ENCODE data around the gene GBGT1. TPM values are rescaled to one million over a fixed set of nuclear protein-coding genes. Genes with fewer than 3 reads are reported as not detected.

Gene GBGT1
- total RNA-seq, 1 donor: 3.3 TPM

DNA sequence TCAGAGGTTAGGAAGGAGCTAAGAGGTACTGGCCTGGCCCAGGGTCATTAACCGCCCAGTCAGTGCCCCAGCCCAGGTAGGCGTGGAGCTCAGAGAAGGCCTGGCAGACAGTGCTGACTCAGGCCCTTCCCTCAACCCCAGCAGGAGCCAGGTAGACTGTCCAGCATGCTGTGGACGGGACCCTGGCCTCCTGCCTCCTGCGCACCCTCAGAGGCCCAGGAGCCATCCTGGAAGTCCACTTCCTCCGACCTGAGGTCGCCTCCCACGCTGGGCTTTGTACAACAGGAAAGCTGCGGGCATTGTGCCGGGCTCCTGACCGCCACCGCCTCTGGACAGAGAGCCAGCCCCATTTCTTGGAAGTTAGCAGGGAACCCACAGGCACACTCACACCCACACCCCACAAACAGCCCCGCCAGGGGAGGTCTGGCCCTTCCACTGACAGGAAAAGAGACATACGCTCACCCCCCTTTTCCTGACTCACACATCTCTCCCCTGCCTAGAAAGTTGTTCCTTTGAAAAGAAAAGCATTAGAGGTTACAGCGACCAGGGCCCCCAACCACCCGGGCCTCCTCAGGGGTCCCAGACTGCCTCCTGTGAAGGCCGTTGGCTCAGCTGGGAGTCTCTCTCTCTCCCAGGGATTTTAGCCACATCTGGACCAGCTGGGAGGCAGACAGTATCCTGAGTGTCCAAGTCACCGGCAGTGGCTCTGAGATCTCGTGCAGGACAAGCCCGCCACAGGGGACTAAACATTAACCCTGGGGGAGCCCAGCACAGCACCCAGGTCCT lies 50.4 kb downstream of the GBGT1 start:
- Histone ChIP-seq H3K4me3 (ENCODE audit: insufficient read depth, low read length) (peak overlapping the region; percentile 13), H4K20me1 (ENCODE audit: insufficient read depth, low read length) (peaks cover 65% of the 10 kb centered on the region), H3K27ac (ENCODE audit: low read depth, low read length) (peak overlapping the region; percentile 3), H3K27me3 (ENCODE audit: insufficient read depth, low read length) (no peaks in the 10 kb centered on the region), H3K36me3 (ENCODE audit: insufficient read depth, low read length) (peaks cover 6% of the 10 kb centered on the region), H3K4me2 (ENCODE audit: insufficient read depth, low read length) (peak overlapping the region; percentile 53), H3K79me2 (ENCODE audit: insufficient read depth, low read length) (peaks cover 6% of the 10 kb centered on the region), H3K9me3 (ENCODE audit: low read depth, low read length) (no peaks in the 10 kb centered on the region), H2AFZ (ENCODE audit: low read length) (no peak overlapping the region), H3K4me1 (ENCODE audit: insufficient read depth, low read length) (peaks cover 26% of the 10 kb centered on the region)
- peak; percentile 94 for DNase-seq (ENCODE audit: insufficient read length, low spot score, missing footprints)
- TF ChIP-seq, protein P1, sequence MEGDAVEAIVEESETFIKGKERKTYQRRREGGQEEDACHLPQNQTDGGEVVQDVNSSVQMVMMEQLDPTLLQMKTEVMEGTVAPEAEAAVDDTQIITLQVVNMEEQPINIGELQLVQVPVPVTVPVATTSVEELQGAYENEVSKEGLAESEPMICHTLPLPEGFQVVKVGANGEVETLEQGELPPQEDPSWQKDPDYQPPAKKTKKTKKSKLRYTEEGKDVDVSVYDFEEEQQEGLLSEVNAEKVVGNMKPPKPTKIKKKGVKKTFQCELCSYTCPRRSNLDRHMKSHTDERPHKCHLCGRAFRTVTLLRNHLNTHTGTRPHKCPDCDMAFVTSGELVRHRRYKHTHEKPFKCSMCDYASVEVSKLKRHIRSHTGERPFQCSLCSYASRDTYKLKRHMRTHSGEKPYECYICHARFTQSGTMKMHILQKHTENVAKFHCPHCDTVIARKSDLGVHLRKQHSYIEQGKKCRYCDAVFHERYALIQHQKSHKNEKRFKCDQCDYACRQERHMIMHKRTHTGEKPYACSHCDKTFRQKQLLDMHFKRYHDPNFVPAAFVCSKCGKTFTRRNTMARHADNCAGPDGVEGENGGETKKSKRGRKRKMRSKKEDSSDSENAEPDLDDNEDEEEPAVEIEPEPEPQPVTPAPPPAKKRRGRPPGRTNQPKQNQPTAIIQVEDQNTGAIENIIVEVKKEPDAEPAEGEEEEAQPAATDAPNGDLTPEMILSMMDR (IDR thresholded peaks at IDR 0.05; ENCODE audit: extremely low read depth, low read depth, low read length): no peak

DNA sequence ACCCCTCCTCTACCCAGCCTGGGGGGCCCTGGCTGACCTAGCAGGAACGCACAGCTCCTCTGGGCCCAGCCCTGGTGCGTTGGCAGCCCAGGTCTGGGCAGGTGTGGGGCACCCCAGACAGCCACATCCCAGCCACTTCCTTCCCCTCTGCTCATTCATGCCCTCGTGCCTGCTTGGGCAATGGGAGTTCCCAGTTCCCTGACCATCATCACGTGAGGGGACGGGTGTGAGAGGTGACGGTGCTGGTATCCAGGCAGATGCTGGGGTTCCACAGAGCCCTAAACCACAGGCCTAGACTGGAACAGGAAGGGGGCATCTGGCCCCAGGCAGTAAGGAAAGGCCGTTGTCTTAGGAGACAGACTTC lies 51.1 kb downstream of the GBGT1 start:
- TF ChIP-seq, protein P1 (IDR thresholded peaks at IDR 0.05; ENCODE audit: extremely low read depth, low read depth, low read length): no peak
- H3K4me2 ChIP-seq (ENCODE audit: insufficient read depth, low read length): no peak overlapping the region
- DNase-seq (ENCODE audit: insufficient read length, low spot score, missing footprints): peak; percentile 85

DNA sequence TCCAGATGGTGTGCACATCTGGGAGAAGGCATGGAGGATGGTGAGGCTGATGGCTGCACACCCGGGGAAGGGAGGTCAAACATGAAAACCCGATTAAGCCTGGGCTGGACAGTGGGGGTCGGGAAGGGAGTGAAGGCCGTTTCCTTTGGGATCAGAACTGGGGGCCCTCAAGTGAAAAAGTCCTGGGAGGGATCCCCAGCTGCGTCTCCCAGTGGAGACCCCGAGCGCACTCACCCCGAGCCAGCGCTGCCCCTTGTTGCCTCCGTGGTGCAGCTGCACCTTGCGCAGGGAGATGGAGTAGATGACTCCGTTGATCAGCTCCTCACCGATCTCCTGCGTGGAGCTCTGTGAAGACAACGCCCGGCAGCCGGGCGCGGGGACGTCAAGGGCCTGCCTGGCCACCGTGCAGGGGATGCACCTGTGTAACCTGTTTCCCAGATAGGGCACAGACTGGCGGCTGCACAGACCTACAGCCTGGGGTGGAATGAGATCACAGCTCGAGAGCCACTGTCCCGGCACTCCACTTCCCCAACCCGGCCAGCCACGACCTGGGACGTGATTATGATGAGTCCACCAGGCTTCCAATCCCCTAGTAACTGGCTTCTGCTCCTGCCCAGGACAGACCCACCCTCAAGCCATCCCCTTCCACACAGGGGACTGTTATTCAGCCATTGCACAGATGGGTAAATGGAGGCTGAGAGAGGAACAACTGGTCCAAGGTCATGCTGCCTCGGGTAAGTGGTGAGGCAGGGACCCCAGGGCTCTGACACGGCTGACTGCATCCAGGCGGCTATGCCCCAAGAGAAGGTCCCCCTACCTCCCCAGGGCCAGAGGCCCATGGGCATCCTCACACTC lies 51.7 kb downstream of the GBGT1 start:
- Histone ChIP-seq H3K4me2 (ENCODE audit: insufficient read depth, low read length) (no peak overlapping the region), H3K4me1 (ENCODE audit: insufficient read depth, low read length) (peaks cover 26% of the 10 kb centered on the region), H3K27ac (ENCODE audit: low read depth, low read length) (no peak overlapping the region), H3K36me3 (ENCODE audit: insufficient read depth, low read length) (peaks cover 15% of the 10 kb centered on the region), H3K79me2 (ENCODE audit: insufficient read depth, low read length) (peaks cover 6% of the 10 kb centered on the region), H2AFZ (ENCODE audit: low read length) (no peak overlapping the region), H4K20me1 (ENCODE audit: insufficient read depth, low read length) (peaks cover 51% of the 10 kb centered on the region), H3K9me3 (ENCODE audit: low read depth, low read length) (no peaks in the 10 kb centered on the region), H3K4me3 (ENCODE audit: insufficient read depth, low read length) (no peak overlapping the region), H3K27me3 (ENCODE audit: insufficient read depth, low read length) (no peaks in the 10 kb centered on the region)
- TF ChIP-seq, protein P1 (IDR thresholded peaks at IDR 0.05; ENCODE audit: extremely low read depth, low read depth, low read length): no peak
- DNase-seq (ENCODE audit: insufficient read length, low spot score, missing footprints): peak; percentile 48

More for the DNA sequence above, 51.1 kb downstream of the GBGT1 start:
- no peak overlapping the region for H3K27ac ChIP-seq (ENCODE audit: low read depth, low read length)
- H2AFZ ChIP-seq (ENCODE audit: low read length): no peak overlapping the region
- H3K4me1 ChIP-seq (ENCODE audit: insufficient read depth, low read length): peaks cover 26% of the 10 kb centered on the region
- H3K27me3 ChIP-seq (ENCODE audit: insufficient read depth, low read length): no peaks in the 10 kb centered on the region
- peaks cover 6% of the 10 kb centered on the region for H3K79me2 ChIP-seq (ENCODE audit: insufficient read depth, low read length)
- H3K4me3 ChIP-seq (ENCODE audit: insufficient read depth, low read length): no peak overlapping the region
- H4K20me1 ChIP-seq (ENCODE audit: insufficient read depth, low read length): peaks cover 58% of the 10 kb centered on the region
- no peaks in the 10 kb centered on the region for H3K9me3 ChIP-seq (ENCODE audit: low read depth, low read length)
- H3K36me3 ChIP-seq (ENCODE audit: insufficient read depth, low read length): peaks cover 13% of the 10 kb centered on the region
